ENCODE results near the gene UPF1. TPM values are rescaled to one million over a fixed set of nuclear protein-coding genes. Genes with fewer than 3 reads are reported as not detected.
A peak's percentile ranks its signal among the peaks of the same experiment; 100 is the strongest.

The UPF1 gene
- total and polyA plus RNA-seq, 11 donors: 27.5 to 84.4 (median 38.3) TPM

DNA sequence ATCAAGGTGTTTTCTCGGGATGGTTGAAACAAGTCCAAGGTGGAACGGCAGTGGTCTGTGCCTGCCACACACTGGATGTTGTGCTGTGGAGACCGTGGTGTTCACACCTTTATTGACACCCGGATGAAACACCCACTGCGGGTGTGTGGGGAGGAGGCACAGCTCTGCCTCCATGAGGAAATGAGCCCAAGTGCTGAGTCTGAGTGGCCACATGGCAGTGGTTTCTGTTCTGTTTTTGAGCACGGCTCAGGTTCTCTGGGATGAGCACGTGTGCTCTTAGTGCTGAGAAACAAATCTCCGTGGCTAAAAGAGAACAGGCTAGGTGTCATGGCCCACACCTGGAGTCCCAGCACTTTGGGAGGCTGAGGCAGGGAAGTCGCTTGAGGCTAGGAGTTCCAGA, 29.5 kb downstream of the UPF1 start:
- Histone ChIP-seq H3K4me1 (peaks cover 0 to 22% (median 8%) of the 10 kb centered on the region in 12 donors), H3K4me3 (no peak overlapping the region), H3K36me3 (peaks cover 12 to 100% (median 100%) of the 10 kb centered on the region in 9 donors), H3K27me3 (no peaks in the 10 kb centered on the region), H3K9me3 (no peaks in the 10 kb centered on the region), H3K27ac (no peak overlapping the region)
- intact Hi-C loops (cut with DNase I): no loop called here
- DNase-seq (no peak), ATAC-seq (no peak)
- 86 to 92% (median 89%) methylated on average over 9 of the region's 9 CpGs for WGBS, 4 donors
- TF ChIP-seq, protein P1, sequence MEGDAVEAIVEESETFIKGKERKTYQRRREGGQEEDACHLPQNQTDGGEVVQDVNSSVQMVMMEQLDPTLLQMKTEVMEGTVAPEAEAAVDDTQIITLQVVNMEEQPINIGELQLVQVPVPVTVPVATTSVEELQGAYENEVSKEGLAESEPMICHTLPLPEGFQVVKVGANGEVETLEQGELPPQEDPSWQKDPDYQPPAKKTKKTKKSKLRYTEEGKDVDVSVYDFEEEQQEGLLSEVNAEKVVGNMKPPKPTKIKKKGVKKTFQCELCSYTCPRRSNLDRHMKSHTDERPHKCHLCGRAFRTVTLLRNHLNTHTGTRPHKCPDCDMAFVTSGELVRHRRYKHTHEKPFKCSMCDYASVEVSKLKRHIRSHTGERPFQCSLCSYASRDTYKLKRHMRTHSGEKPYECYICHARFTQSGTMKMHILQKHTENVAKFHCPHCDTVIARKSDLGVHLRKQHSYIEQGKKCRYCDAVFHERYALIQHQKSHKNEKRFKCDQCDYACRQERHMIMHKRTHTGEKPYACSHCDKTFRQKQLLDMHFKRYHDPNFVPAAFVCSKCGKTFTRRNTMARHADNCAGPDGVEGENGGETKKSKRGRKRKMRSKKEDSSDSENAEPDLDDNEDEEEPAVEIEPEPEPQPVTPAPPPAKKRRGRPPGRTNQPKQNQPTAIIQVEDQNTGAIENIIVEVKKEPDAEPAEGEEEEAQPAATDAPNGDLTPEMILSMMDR (IDR thresholded peaks at IDR 0.05): no peak
- TF ChIP-seq POLR2A (IDR thresholded peaks at IDR 0.05): no peak

DNA sequence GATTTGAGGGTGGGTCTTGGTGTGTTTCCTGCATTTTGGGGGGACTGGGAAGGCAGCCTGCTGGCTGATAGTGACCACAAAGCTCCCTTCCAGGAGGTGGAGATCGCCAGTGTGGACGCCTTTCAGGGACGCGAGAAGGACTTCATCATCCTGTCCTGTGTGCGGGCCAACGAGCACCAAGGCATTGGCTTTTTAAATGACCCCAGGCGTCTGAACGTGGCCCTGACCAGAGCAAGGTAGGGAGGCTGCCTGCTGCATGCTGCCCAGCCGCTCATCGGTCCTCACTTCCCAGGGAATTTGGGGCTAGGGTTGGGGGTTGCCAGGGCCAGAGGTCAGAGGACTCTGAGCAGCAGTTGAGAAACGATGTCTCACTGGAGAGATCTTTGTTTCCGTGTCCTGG, 30.2 kb downstream of the UPF1 start:
- H3K4me3 ChIP-seq: no peak overlapping the region
- DNase-seq: no peak
- H3K9me3 ChIP-seq: no peaks in the 10 kb centered on the region
- intact Hi-C loops (cut with DNase I): no loop called here
- H3K36me3 ChIP-seq: peaks cover 11 to 100% (median 98%) of the 10 kb centered on the region in 9 donors
- no peaks in the 10 kb centered on the region for H3K27me3 ChIP-seq
- TF ChIP-seq, protein P1 (IDR thresholded peaks at IDR 0.05): no peak
- no peak for TF ChIP-seq POLR2A (IDR thresholded peaks at IDR 0.05)
- 90 to 96% (median 92%) methylated on average over 11 to 12 of the region's 12 CpGs for WGBS, 4 donors
- H3K4me1 ChIP-seq: peaks cover 0 to 25% (median 12%) of the 10 kb centered on the region in 12 donors
- no peak overlapping the region for H3K27ac ChIP-seq
- ATAC-seq: no peak

DNA sequence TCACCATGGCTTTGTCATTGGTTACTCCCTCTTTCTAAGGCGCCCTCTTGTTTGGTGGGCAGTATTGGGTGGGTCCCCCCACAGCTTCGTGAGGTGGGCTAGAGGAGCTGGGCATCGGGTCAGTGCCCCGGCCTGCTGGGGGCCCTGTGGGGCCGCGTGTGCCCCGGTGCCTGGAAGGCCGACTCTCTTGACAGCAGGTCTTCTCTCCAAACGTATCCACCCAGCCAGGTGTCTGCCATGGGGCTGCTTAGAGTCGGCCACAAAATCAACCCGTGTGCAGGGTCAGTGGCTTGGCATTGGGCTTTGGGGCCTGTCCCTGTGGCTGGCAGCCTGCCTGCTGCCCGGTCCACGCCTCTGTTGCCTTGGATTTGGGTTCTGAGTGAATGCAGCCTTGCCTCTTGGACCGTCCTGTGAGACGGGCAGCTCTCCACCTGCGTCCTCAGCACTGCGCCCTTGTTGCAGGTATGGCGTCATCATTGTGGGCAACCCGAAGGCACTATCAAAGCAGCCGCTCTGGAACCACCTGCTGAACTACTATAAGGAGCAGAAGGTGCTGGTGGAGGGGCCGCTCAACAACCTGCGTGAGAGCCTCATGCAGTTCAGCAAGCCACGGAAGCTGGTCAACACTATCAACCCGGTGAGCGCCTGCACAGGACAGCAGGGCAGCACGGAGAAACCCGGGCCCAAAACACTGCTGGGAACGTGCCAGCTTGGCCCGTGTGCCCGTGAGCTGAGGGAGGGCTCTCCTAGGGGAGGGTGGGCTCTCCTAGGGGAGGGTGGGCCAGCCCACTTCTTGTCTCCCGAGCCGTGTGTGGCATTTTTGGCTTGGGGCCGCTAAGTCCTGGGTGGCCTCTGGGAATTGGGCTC, 31.4 kb downstream of the UPF1 start:
- peak in 1 of 5 donors; percentile 14 for DNase-seq
- WGBS, 4 donors: 80 to 93% (median 89%) methylated on average over 20 to 33 of the region's 33 CpGs

DNA sequence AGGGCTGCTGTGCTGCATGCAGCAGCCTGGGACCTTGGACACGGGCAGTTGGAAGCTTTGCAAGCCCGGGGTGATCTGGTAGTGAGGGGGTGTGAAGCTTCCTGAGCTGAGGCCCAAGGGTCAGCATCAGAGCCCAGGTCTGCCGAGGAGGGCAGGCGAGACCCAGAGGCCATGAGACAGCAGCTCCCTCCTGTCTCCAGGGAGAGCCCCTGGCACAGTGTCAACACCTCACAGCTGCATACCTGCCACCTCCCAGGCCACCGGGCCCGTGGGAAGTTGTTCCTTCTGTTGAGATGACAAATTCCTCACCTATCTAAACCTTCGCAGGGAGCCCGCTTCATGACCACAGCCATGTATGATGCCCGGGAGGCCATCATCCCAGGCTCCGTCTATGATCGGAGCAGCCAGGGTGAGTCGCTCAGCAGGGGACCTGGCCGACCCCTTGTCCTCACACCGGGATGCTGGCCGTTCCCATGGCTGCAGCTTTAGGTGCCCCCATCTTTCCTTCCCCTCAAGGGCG, 32.1 kb downstream of the UPF1 start:
- Histone ChIP-seq H3K36me3 (peaks cover 13 to 96% (median 93%) of the 10 kb centered on the region in 9 donors), H3K27ac (no peak overlapping the region), H3K9me3 (no peaks in the 10 kb centered on the region), H3K27me3 (no peaks in the 10 kb centered on the region), H3K4me3 (no peak overlapping the region), H3K4me1 (peaks cover 0 to 26% (median 12%) of the 10 kb centered on the region in 12 donors)
- intact Hi-C loops (cut with DNase I): no loop called here
- no peak for TF ChIP-seq POLR2A (IDR thresholded peaks at IDR 0.05)
- TF ChIP-seq, protein P1 (IDR thresholded peaks at IDR 0.05): no peak
- 70 to 72% (median 71%) methylated on average over 12 to 16 of the region's 16 CpGs for WGBS, 4 donors
- ATAC-seq (no peak), DNase-seq (no peak)

More for the DNA sequence above, 31.4 kb downstream of the UPF1 start:
- no peaks in the 10 kb centered on the region for H3K9me3 ChIP-seq
- H3K4me3 ChIP-seq: no peak overlapping the region
- H3K36me3 ChIP-seq: peaks cover 13 to 100% (median 98%) of the 10 kb centered on the region in 9 donors
- intact Hi-C loops (cut with DNase I): no loop called here
- no peak for ATAC-seq
- no peaks in the 10 kb centered on the region for H3K27me3 ChIP-seq
- TF ChIP-seq, protein P1 (IDR thresholded peaks at IDR 0.05): no peak
- TF ChIP-seq POLR2A (IDR thresholded peaks at IDR 0.05): no peak
- peaks cover 0 to 26% (median 12%) of the 10 kb centered on the region in 12 donors for H3K4me1 ChIP-seq
- no peak overlapping the region for H3K27ac ChIP-seq

Data from heart left ventricle (tissue), 16 donors.